Hepatic stellate cell (primary cell): ENCODE measurements around the gene TATDN2.

Experiments
- DNase-seq: peaks from one replicate; pipeline ENCODE4 v3.0.0; 2011; ENCODE audit warnings: low spot score

The TATDN2 gene, protein sequence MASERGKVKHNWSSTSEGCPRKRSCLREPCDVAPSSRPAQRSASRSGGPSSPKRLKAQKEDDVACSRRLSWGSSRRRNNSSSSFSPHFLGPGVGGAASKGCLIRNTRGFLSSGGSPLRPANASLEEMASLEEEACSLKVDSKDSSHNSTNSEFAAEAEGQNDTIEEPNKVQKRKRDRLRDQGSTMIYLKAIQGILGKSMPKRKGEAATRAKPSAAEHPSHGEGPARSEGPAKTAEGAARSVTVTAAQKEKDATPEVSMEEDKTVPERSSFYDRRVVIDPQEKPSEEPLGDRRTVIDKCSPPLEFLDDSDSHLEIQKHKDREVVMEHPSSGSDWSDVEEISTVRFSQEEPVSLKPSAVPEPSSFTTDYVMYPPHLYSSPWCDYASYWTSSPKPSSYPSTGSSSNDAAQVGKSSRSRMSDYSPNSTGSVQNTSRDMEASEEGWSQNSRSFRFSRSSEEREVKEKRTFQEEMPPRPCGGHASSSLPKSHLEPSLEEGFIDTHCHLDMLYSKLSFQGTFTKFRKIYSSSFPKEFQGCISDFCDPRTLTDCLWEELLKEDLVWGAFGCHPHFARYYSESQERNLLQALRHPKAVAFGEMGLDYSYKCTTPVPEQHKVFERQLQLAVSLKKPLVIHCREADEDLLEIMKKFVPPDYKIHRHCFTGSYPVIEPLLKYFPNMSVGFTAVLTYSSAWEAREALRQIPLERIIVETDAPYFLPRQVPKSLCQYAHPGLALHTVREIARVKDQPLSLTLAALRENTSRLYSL

DNA sequence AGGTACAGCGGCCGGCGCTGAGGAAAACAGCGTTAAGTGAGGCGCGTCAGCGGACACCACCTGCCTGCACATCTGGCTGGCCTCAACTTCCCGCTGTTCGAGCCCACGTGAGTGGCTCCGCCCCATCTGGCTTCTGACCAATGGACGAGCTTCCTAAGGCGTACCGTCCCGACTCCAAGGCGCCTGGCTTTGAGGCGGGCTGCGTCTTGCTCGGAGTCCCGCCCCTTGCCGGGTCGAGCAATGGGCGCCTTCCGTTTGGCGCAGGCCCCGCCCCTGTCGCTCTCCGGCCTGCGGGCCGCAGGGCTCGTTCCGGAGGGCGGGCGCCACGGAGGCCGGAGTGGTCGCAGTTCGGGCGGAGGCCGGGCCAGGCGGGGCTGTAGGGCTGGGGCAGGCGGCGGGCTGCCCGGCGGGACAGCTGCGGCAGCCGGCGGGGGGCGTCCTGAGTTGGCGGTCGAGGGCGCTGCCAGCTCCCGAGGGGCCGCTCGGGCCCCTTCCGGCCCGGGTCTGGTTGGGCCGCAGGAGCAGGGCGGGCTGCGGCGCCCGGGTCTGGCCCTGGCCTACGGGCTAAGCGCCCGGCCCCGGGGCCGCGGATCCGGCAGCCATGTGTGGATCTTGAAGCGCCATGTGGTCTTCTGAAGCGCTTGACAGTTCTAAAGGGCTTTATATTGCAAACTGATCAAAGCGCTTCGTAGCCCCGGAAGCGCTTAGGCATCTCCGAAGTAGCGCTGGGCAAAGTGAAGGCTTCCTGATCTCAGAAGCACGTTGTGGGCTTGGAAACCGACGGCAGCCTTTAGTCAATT lies at the start of gene TATDN2:
Gene TATDN2 (plus strand): TSS at position 276 of the 800 bp plus-strand sequence. CDS start 742 bp downstream, outside the sequence.
- peak; percentile 98 for DNase-seq

DNA sequence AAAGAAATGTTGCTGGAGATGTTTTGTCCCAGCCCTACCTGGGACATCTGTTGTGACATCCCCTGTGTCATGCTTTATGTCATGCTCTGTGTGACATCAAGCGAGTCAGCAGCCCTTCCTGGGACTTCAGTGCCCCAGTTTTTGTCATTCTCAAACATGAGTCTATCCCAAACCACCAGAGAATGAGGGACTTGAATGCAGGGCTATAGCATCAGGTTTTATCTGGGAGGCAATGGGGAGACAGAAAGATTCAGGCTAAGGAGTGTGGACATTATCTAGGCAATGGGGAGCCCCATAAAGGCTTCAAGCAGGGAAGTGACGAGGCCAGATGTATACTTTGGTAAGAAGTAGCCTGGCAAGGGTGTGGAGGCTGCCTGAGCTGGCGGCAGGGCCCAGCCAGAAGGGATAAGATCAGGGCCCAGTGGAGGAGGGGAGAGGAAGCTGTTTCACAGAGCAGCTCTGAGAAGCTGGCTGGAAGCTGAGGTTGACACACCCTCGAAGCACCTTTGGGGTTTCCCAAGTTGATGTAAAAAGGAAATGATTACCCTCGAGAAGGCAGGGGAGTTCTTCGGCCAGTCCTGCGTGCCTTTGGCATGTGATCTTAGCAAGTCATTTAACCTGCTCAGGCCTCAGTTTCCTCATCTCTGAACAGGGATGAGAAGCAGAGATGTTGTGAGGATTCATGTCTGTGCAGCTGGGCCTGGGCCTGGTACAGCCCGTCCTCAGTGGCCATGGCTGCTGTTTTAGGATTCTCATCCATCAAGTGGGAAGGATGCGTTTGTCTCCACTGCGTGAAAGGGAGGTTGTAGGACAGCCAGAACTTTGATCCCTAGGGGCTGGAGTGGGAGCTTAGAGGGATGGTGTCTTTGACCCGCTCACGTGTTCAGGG lies 49.3 kb upstream of the TATDN2 start:
- DNase-seq = no peak

DNA sequence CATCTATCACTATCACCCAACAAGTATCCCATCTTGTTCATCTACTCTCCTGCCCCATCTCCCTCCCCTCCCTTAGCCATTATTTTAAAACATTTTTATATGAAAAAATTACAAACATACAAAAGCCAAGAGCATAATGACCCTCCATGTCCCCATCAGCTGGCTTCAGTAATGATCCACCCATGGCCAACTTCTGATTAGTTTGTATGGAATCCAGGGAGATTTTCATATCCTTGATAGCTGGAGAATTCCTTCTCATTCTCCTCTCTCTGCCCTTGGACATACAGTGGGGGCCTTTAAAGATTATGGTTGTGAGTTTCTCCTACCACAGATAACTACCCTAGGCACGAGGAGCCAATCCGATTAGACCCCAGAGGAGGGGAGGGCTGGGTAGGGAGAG lies 43.3 kb upstream of the TATDN2 start:
- peak; percentile 25 for DNase-seq

DNA sequence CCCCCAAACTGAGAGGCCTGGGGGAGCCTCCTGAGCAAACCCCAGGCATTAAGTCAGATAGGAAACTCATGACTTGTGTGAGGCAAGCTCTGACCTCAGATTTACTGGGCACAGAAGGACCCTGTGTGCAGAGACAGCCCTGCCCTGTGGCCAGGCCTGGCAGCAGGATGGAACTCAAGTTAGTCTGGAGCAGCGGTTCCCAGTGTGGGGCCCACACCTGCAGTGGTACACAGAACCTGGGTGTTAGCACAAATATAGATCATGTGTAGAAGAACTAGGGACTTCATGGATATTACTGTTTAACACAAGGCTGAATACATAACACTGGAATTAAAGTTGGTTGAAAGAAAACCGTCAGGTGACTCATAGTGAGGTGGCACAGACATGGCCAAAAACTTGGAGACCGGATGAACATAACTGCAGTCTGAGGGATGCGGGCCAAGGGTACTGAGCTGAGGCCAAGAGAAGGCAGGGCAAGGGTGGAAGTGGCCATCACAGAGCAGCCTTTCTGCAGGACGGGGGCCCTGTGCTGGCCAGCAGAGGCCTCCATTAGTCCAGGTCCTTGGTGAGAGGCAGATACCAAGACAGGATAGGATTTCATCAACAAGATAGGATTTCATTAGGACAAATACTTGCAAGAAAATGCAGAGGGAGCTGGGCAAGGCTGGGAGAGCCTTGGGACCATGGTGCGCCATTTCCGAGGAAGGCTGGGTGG lies 42.7 kb upstream of the TATDN2 start:
- DNase-seq = peak; percentile 85

DNA sequence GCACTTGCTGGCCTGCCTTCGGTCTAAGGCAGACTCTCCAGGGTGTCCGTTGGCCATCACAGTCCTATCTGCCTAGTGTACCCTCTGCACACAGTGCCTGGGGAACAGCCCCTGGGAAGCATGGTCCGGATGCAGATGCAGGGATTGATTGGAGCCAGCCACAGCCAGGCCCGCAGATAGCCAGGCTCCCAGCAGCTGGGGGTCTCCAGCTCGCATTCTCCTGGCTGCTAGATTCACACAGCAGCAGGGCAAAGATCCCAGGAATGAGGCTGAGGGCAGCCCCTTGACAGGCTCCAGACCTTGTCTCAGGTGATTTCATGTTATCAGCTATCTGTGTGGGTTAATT lies 42.1 kb upstream of the TATDN2 start:
- DNase-seq = no peak

DNA sequence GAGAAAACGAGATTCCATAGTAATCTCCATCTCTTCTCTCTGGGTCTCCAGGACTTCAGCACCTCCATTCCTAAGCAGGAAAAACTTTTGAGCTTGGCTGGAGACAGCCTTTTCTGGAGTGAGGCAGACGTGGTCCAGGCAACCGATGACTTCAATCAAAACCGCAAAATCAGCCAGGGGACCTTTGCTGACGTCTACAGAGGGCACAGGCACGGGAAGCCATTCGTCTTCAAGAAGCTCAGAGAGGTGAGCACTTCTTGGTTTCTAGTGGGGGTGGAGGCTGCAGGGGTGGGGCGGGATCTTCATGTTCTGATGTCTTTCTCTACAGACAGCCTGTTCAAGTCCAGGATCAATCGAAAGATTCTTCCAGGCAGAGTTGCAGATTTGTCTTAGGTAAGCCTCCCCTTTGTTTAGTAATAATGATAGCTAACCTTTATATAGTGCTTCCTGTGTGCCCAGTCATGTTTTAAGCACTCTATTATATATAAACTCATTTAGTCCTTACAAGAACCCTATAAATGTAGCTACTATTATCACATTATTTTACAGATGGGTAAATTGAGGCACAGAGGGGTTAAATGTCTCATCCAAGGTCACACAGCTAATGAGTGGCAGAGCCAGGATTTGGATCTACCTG lies 35.0 kb upstream of the TATDN2 start:
- DNase-seq = no peak

DNA sequence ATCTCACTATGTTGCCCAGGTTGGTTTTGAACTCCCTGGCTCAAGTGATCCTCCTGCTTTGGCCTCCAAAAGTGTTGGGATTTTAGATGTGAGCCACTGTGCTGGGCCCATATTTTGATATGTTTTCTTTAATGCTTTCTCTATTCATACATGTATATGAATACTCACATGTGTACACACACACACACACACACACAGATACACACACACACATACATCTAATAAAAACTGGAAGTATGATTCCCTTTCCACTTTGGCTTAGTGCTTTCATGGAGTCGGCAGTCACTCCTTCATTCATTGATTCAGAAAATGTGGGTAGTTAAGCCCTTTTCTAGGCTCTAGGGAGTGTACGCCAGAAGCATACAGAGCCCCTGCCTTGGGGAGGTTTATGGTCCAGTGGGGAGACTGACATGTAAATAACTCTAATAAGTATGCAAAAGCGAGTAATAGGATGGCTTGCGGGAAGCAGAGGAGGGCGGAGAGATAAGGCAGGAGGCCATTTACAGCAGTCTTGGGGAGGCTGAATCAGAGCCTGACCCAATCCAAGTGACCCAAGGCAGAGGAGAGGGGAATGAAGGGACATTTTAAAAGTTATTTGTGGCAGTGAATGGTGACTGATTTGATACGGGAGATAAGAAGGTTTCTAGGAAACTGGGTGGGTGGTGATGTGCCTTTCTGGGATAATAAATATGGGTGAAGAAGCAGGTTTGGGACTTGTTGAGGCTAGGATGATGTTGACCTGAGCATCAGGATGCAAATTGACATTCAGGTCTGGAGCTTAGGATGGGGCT lies 32.5 kb upstream of the TATDN2 start:
- no peak for DNase-seq

DNA sequence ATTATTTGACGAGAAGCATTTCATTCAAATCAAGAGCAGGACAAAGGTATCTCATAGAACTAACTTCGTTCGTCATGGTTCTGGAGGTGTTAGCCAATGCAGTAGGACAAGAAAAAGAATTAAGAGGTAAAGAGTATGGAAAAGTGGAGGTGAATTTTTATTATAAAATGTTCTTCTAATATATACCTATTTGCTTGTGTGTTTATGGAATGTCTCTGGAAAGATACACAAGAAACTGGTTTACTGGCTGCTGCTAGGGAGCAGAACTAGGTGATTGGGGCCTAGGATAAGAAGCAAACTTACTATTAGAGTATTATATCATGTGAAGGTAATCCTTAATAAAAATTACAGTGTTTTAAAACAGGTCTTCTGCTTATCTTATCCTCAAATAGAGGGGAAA lies 30.9 kb upstream of the TATDN2 start:
- DNase-seq = no peak

DNA sequence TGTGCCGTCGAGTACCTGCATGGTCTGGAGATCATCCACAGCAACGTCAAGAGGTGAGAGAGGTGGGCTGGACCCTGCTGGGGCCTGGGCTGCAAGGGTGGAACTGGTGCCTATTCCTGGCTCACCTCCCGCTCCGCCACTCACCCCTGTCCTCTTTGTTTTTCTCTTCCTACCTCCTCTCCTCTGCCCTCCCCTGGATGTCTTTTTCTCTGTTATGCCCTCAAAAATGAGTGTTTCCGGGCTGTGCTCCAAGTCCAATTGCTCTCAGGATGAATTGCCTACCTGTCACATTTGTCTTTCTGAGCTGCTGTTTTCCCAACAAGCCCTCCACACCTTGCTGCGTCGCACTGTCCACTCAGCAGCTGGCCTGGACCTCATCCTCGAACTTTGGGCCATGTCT lies 28.5 kb upstream of the TATDN2 start:
- no peak for DNase-seq

DNA sequence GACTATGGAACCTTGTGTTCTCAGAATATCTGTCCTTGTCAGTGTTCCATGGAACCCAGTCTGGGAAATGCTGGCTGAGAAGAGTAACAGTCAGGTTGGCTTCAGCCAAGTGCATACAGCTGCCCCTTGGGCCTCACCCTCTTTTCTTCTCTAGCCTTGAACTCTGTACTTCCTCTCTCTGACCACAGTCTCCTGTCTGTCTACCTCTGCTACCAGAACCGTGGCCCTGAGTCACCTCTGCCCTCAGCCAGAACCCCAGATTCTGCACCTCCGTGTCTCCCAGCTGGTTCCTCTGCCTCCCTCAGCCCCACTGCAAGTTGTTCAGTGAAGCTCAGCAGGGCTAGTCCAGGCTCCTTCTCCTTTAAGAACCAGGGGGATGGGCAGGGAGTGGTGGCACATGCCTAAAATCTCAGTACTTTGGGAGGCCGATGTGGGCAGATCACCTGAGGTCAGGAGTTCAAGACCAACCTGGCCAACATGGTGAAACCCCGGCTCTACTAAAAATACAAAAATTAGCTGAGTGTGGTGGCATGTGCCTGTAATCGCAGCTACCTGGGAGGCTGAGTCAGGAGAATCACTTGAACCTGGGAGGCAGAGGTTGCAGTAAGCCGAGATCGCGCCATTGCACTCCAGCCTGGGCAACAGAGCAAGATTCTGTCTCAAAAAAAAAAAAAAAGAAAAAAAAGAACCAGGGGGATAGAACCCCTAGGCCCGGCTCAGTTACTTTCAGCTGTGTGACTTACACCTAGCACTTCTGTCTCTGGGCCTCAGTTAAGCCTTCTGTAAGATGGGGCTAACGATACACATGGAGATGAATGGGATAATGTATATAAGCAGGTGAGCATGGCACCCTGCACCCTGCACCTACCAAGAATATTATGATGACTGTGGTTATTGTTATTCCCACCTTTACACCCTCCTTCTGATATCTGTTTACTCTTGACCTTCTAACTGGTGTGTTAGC lies 24.3 kb upstream of the TATDN2 start:
- DNase-seq = no peak

DNA sequence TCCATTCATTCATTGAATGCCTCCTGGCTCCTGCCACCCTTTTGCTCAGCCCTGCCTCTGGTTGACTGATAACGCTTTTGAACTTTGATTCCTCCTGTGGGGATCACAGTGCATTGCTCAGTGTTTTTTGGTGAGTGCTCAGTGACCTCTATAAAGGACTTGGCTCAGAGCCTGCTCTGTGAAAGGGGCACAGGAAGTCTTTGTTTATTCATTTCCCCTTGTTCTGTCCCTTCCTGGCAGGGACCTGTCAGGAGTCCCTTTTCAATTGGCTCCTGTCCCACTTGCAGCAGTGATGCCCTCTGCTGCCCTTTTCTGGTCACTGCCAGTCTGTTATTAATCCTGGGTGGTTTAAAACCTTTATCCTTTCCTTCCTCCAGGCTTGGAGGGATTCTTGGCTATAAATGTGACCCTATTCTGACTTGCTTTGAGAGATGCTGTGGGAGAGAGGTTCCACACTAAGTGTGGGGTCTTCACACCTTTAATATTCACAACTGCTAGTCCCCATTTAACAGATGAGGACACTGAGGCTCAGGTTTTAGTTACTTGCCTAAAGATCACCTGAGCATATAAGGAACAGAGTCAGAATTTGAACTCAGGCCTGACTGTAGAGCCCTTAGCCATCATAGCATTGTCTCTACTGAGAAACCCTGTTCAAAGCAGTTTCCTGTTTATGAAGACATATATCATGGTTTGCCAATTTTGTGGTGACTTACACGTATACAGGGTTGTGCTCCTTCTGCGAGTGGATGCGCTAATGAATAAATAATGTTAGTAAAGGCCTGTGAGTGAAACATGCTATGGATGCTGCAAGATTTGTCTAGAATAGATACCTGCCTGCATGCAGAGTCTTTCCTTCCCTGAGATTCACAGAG lies 23.2 kb upstream of the TATDN2 start:
- peak; percentile 79 for DNase-seq

DNA sequence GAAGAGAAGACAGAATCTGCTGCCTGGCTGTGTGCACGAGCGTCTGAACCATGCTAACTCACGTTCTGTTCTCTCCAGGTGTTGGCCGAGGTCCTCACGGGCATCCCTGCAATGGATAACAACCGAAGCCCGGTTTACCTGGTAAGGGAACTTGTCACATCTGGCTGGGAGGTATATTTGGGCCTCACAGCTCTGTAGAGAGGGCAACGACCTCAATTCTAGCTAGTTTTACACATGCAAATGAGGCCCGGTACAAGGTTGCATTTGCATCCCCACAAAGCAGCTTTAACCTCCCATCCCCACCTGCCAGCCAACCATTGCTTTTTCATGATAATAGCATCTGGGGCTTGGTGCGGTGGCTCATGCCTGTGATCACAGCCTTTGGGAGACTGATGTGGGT lies 22.0 kb upstream of the TATDN2 start:
- DNase-seq = no peak

DNA sequence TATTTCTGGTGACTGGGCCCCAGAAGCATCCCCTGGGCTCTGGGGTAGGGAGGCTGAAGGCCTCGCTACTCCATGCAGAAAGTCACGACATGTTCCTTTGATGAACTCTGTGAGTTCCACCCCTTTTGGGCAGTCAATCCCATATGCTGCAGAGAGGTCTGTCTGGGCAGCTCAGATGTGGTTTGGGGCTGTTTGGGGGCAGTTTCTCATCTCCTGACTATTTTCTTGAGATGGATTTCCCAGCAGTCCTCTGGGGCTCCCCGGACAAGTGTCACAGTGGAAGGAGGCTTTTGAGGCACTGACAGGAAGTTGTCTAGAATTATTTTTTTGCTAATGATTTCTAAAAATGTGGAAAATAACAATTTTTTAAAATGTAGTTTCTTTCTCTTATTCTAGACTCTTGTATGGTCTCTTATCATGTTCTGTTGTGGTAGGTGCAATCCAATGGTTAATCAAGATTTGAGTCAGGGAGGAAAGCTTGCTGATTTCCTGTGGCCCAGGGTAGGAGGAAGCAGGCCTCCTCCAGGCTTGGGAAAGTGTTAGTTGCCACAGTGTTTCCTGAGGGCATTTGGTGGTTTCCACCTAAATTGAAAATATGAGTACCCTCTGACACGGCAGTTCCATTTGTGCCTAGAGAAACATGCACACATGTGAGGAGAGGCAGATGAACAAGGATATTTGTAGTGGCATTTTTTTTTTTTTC lies 19.9 kb upstream of the TATDN2 start:
- no peak for DNase-seq

DNA sequence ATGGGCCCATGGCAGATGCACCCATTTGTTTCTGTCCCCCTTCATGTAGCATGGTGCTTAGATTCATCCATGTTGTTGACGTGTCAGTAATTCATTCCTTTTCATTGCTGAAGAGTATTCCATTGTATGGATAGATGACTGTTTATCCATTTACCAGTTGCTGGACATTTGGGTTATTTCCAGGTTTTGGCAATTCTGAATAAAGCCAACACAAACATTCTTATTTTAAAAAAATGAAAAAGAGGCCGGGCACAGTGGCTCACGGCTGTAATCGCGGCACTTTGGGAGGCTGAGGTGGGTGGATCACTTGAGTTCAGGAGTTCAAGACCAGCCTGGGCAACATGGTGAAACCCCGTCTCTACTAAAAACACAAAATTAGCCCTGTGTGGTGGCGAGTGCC lies 18.7 kb upstream of the TATDN2 start:
- no peak for DNase-seq

DNA sequence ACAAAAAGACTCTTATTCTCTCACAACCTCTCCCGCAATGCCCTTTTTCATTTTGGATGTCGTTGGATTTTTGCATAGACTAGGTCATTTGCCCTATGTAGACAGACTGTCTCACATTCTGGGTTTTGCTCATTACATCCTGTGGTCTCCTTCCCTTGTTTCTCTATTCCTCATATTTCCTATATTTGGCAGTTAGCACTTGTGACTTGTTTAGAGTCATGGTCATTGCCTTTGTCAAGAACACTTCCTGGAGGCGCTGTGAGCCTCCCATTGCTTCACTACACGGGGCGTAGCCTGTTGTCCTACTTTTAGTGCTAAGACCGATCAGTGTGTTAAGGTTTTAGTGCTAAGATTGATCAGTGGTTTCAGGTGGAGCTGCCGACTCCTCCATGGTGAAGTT lies 16.1 kb upstream of the TATDN2 start:
- DNase-seq = no peak

DNA sequence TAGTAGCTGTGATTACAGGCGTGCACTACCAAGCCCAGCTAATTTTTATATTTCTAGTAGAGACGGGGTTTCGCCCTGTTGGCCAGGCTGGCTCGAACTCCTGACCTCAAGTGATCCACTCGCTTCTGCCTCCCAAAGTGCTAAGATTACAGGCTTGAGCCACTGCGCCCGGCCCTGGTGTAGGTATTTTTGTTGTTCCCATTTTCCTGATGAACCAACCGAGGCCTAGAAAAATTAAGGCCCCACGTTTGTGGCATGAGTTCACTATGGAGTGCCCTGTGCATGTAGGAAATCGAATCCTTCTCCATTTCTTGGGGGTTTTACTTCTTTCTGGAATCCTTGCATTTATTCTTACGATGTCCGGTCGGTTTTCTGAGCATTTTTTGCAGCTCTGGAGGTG lies 14.3 kb upstream of the TATDN2 start:
- DNase-seq = no peak
